ENCODE results near the gene ZFP69B.

Gene ZFP69B

DNA sequence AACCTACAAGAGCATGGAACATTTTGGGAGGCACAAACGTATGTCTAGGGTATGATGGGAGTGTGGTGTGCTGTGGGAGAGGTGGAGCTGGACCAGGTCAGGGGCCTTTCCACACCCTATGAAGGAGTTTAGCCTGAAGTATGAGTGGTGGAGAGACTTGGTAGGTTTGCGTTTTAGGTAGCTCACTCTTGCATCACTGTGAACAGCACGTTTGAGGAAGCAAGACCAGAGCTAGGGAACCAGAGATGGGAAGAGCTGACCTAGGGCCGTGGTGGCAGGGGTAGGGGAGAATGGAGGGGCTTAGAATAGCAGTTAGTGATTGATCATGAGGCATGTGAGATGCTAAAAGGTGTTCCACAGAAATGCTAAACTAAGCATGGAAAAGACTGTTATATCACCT is 25.1 kb upstream of the ZFP69B start:
- H3K27me3 ChIP-seq (ENCODE audit: control insufficient read depth, low read length): no peaks in the 10 kb centered on the region
- no peak overlapping the region for H3K4me3 ChIP-seq (ENCODE audit: low read length)
- TF ChIP-seq, protein P1, sequence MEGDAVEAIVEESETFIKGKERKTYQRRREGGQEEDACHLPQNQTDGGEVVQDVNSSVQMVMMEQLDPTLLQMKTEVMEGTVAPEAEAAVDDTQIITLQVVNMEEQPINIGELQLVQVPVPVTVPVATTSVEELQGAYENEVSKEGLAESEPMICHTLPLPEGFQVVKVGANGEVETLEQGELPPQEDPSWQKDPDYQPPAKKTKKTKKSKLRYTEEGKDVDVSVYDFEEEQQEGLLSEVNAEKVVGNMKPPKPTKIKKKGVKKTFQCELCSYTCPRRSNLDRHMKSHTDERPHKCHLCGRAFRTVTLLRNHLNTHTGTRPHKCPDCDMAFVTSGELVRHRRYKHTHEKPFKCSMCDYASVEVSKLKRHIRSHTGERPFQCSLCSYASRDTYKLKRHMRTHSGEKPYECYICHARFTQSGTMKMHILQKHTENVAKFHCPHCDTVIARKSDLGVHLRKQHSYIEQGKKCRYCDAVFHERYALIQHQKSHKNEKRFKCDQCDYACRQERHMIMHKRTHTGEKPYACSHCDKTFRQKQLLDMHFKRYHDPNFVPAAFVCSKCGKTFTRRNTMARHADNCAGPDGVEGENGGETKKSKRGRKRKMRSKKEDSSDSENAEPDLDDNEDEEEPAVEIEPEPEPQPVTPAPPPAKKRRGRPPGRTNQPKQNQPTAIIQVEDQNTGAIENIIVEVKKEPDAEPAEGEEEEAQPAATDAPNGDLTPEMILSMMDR (IDR thresholded peaks at IDR 0.05; ENCODE audit: low read depth, low read length, poor library complexity, severe bottlenecking): no peak
- no peak for TF ChIP-seq EZH2phosphoT487 (IDR thresholded peaks at IDR 0.05; ENCODE audit: borderline replicate concordance, low read length)
- no peak overlapping the region for H3K4me2 ChIP-seq (ENCODE audit: low read length)
- no peaks in the 10 kb centered on the region for H3K9me2 ChIP-seq (replicated peaks; ENCODE audit: control insufficient read depth, low read length)
- H3K4me1 ChIP-seq (ENCODE audit: control insufficient read depth, low read length): no peaks in the 10 kb centered on the region
- H3K36me3 ChIP-seq (ENCODE audit: control insufficient read depth, low read length): peaks cover 21% of the 10 kb centered on the region
- H3F3A ChIP-seq (ENCODE audit: control insufficient read depth, insufficient read depth): peaks cover 3% of the 10 kb centered on the region; the same call in 1 of the 2 replicates
- H3K27ac ChIP-seq (ENCODE audit: low read depth, low read length): no peak overlapping the region
- H4K20me1 ChIP-seq (ENCODE audit: control insufficient read depth, insufficient read depth, low read depth, low read length): no peaks in the 10 kb centered on the region
- no peaks in the 10 kb centered on the region for H3K79me2 ChIP-seq (ENCODE audit: control insufficient read depth, low read length)
- no peaks in the 10 kb centered on the region for H3K9me3 ChIP-seq (ENCODE audit: control insufficient read depth, insufficient read depth, low read length)

DNA sequence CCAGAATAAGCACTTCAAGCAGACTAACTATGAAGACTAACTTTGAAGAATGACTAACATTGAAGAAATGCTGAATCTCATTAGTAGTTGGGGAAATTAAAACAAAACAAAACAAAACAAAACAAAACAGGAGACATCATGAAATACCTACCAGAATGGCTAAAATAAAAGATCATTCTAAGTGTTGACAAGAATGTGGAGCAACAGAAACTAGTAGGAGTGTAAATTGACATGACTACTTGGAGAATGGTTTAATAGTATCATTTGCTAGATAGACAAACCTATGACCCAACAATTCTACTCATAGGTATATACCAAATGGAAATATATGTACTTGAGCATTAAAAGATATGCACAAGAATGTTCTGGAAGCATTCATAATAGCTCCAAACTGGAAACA is 18.9 kb upstream of the ZFP69B start:
- Histone ChIP-seq H3K9me3 (ENCODE audit: control insufficient read depth, insufficient read depth, low read length) (no peaks in the 10 kb centered on the region), H3K79me2 (ENCODE audit: control insufficient read depth, low read length) (no peaks in the 10 kb centered on the region), H3K36me3 (ENCODE audit: control insufficient read depth, low read length) (no peaks in the 10 kb centered on the region), H4K20me1 (ENCODE audit: control insufficient read depth, insufficient read depth, low read depth, low read length) (no peaks in the 10 kb centered on the region), H3K4me3 (ENCODE audit: low read length) (no peak overlapping the region), H3F3A (ENCODE audit: control insufficient read depth, insufficient read depth) (peaks cover 3% of the 10 kb centered on the region; the same call in 1 of the 2 replicates), H3K27me3 (ENCODE audit: control insufficient read depth, low read length) (no peaks in the 10 kb centered on the region), H3K4me2 (ENCODE audit: low read length) (no peak overlapping the region), H3K4me1 (ENCODE audit: control insufficient read depth, low read length) (no peaks in the 10 kb centered on the region), H3K9me2 (replicated peaks; ENCODE audit: control insufficient read depth, low read length) (no peaks in the 10 kb centered on the region), H3K27ac (ENCODE audit: low read depth, low read length) (no peak overlapping the region)
- no peak for TF ChIP-seq EZH2phosphoT487 (IDR thresholded peaks at IDR 0.05; ENCODE audit: borderline replicate concordance, low read length)
- TF ChIP-seq, protein P1 (IDR thresholded peaks at IDR 0.05; ENCODE audit: low read depth, low read length, poor library complexity, severe bottlenecking): no peak

DNA sequence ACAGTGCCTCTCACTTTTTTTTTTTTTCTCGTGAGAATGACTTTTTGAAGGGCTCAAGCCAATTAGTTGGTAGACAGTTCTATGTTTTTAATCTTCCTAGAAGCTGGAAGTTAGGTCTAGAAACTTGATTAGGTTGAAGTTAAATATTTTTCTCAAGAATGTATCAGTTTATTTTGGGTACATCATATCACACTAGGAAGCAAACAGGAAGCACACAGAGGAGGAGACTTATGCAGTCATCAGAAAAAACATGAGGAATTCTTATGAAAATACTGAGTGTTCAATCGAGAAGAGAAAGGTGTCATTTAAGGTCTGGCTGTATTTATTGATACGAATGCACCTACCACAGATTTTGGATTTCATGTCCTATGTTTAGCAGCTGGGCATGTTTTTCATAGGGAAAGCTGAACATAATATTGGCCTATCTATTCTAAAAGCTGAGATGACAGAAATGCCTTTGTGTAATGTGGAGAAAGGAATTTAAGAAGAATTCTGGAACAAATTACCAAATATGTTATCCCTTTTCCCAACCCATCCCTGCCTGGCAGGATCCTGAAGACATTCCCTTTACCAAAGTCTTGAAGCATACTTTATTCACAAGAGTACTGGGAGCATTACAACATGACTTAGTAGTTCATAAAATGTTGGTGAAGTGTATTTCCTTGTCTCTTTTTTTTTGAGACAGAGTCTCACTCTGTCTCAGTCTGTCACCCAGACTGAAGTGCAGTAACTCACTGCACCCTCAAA is 17.5 kb upstream of the ZFP69B start:
- Histone ChIP-seq H3K79me2 (ENCODE audit: control insufficient read depth, low read length) (no peaks in the 10 kb centered on the region), H3K9me2 (replicated peaks; ENCODE audit: control insufficient read depth, low read length) (no peaks in the 10 kb centered on the region), H3K36me3 (ENCODE audit: control insufficient read depth, low read length) (no peaks in the 10 kb centered on the region), H3K27me3 (ENCODE audit: control insufficient read depth, low read length) (no peaks in the 10 kb centered on the region), H3F3A (ENCODE audit: control insufficient read depth, insufficient read depth) (peaks cover 3% of the 10 kb centered on the region; the same call in 1 of the 2 replicates), H3K27ac (ENCODE audit: low read depth, low read length) (no peak overlapping the region), H3K4me3 (ENCODE audit: low read length) (no peak overlapping the region), H3K9me3 (ENCODE audit: control insufficient read depth, insufficient read depth, low read length) (no peaks in the 10 kb centered on the region), H4K20me1 (ENCODE audit: control insufficient read depth, insufficient read depth, low read depth, low read length) (no peaks in the 10 kb centered on the region), H3K4me1 (ENCODE audit: control insufficient read depth, low read length) (no peaks in the 10 kb centered on the region), H3K4me2 (ENCODE audit: low read length) (no peak overlapping the region)
- TF ChIP-seq, protein P1 (IDR thresholded peaks at IDR 0.05; ENCODE audit: low read depth, low read length, poor library complexity, severe bottlenecking): no peak
- no peak for TF ChIP-seq EZH2phosphoT487 (IDR thresholded peaks at IDR 0.05; ENCODE audit: borderline replicate concordance, low read length)

Data from DOHH2 (cell line).